Spleen (tissue), 11 donors: ENCODE results near the gene KDR. TPM values are rescaled to one million over a fixed set of nuclear protein-coding genes. Genes with fewer than 3 reads are reported as not detected.

Source experiments
- DNase-seq: peaks from one replicate; pipeline ENCODE4 v3.0.0-alpha.2; 2020
- H3K27ac ChIP-seq, 8 donors: fragments of 200-600 bp; sonication (generic) in 7 of 8; 1 replicate in 4 of 8; 2 replicates in 4 of 8; pipeline versions ENCODE4 v1.5.0 to v1.8.0; 2016 to 2021; ENCODE audit warnings: inconsistent platforms in 4 of 8, mild to moderate bottlenecking in 4 of 8, moderate library complexity in 1 of 8
- H3K27me3 ChIP-seq, 7 donors: fragments of 200-600 bp; sonication (generic) in 6 of 7; replicated peaks in 1 of 7; 1 replicate in 4 of 7; 2 replicates in 3 of 7; pipeline versions ENCODE4 v1.5.0 to v1.8.0; 2016 to 2021; ENCODE audit warnings: inconsistent platforms in 3 of 7, mild to moderate bottlenecking in 1 of 7
- H3K36me3 ChIP-seq, 6 donors: fragments of 200-600 bp; sonication (generic) in 5 of 6; 1 replicate in 4 of 6; 2 replicates in 2 of 6; pipeline versions ENCODE4 v1.5.0 to v1.8.0; 2016 to 2021; ENCODE audit warnings: inconsistent platforms in 2 of 6
- H3K4me1 ChIP-seq, 6 donors: fragments of 200-600 bp; sonication (generic) in 5 of 6; 1 replicate in 3 of 6; 2 replicates in 3 of 6; pipeline versions ENCODE4 v1.5.0 to v1.8.0; 2016 to 2021; ENCODE audit warnings: inconsistent platforms in 3 of 6
- H3K4me3 ChIP-seq, 8 donors: fragments of 200-600 bp; sonication (generic) in 7 of 8; 1 replicate in 4 of 8; 2 replicates in 4 of 8; pipeline versions ENCODE4 v1.5.0 to v1.8.0; 2016 to 2021; ENCODE audit warnings: inconsistent platforms in 4 of 8, mild to moderate bottlenecking in 4 of 8, moderate library complexity in 2 of 8
- H3K9me3 ChIP-seq, 8 donors: fragments of 200-600 bp; sonication (generic) in 7 of 8; 1 replicate in 4 of 8; 2 replicates in 4 of 8; pipeline versions ENCODE4 v1.5.0 to v1.8.0; 2016 to 2021; ENCODE audit warnings: inconsistent platforms in 4 of 8
- CTCF ChIP-seq, 11 experiments: fragments of 200-600 bp in 7 of 11; fragments of 450-650 bp in 4 of 11; sonication (generic) in 4 of 11; IDR thresholded peaks in 8 of 11; conservative IDR thresholded peaks in 3 of 11; 1 replicate in 7 of 11; 2 replicates in 4 of 11; pipeline versions ENCODE4 v1.4.0 to v1.8.0; 2016 to 2021; ENCODE audit warnings: antibody characterized with exemption in 11 of 11, inconsistent platforms in 4 of 11, mild to moderate bottlenecking in 1 of 11
- POLR2A ChIP-seq, 3 donors: fragments of 450-650 bp; IDR thresholded peaks; one replicate each; pipeline ENCODE4 v1.5.1; 2017; ENCODE audit warnings: antibody characterized with exemption in 3 of 3, mild to moderate bottlenecking in 1 of 3
- POLR2AphosphoS5 ChIP-seq, 3 donors: sonication (generic); formaldehyde crosslinking; IDR thresholded peaks; one replicate each; pipeline ENCODE4 v1.5.1; 2017; ENCODE audit warnings: antibody characterized with exemption in 3 of 3
- WGBS, 5 donors: extraction: QIAGEN DNeasy Blood & Tissue Kit in 3 of 5; methylation state at CpG; one replicate each; pipeline versions ENCODE4 v1.1.5 to v1.1.7; 2013 to 2018; 5-methylcytosine and 5-hydroxymethylcytosine counted together
- intact Hi-C: fragments of 100-400 bp; cut with DNase I; formaldehyde crosslinking; loops from one replicate; pipeline ENCODE4 v1.15.0; 2023; ENCODE audit warnings: low total_unique reads
- polyA plus RNA-seq, 3 donors: library from polyadenylated mRNA; stranded (reverse); fragments of 200-250 nt; gene quantifications; one replicate each; pipeline ENCODE4 v1.2.1, GENCODE V29; 2013
- total RNA-seq, 7 donors: library from RNA; depleted of rRNA in 3 of 7; stranded (reverse); fragments of >200 nt in 3 of 7; fragmentation: NEBNext Ultra II Directional in 4 of 7; extraction: Animal tissue kit (Norgen Biotek cat#: 25700) in 4 of 7; gene quantifications; one replicate each; pipeline versions ENCODE4 v1.1.0 to v1.2.1, GENCODE V29; 2016 to 2021
- donor health status: healthy with polysubstance abuse.
- donor health status: DM: no; HTN: no; CAD: no; lungs with moderate emphysema.
- donor health status: DM: no; HTN: no; CAD: no.
- donor health status: Bipolar disorder and iron deficiency.
- donor health status: healthy.
- donor health status: DM: no; HTN: no; CAD: no.
- donor health status: DM: yes; HTN: yes; CAD: no.

Gene KDR
- total and polyA plus RNA-seq, 10 donors, result 1.2 to 25.0 (median 19.0) TPM

- Histone ChIP-seq H3K36me3 (no peaks in the 10 kb centered on the region), H3K27ac (peak overlapping the region in 2 of 8 donors; percentile 15 to 16), H3K4me3 (peak overlapping the region in 6 of 8 donors; percentile 10 to 59 (median 32)), H3K9me3 (peaks cover 0 to 6% (median 0%) of the 10 kb centered on the region in 8 donors), H3K27me3 (peaks cover 0 to 55% (median 41%) of the 10 kb centered on the region in 7 donors), H3K4me1 (peaks cover 0 to 20% (median 11%) of the 10 kb centered on the region in 6 donors)
- intact Hi-C loops, result no loop called here
- WGBS, 5 donors, result 18 to 28% (median 20%) methylated on average over 26 to 34 of the region's 34 CpGs
- TF ChIP-seq CTCF (IDR thresholded peaks at IDR 0.05 in 8 of 11, conservative IDR thresholded peaks at IDR 0.05 in 3 of 11) (no peak), POLR2AphosphoS5 (IDR thresholded peaks at IDR 0.05) (no peak), POLR2A (IDR thresholded peaks at IDR 0.05) (no peak)
- no peak for DNase-seq
These were observed 896 bp downstream of the KDR start for GRCh38 chr4:55124322-55125076.

- no peak for TF ChIP-seq POLR2AphosphoS5 (IDR thresholded peaks at IDR 0.05)
- no peak for TF ChIP-seq CTCF (IDR thresholded peaks at IDR 0.05 in 8 of 11, conservative IDR thresholded peaks at IDR 0.05 in 3 of 11)
- TF ChIP-seq POLR2A (IDR thresholded peaks at IDR 0.05), result no peak
- Histone ChIP-seq H3K36me3 (no peaks in the 10 kb centered on the region), H3K4me1 (peaks cover 0 to 21% (median 11%) of the 10 kb centered on the region in 6 donors), H3K27me3 (peaks cover 0 to 57% (median 41%) of the 10 kb centered on the region in 7 donors), H3K27ac (no peak overlapping the region), H3K4me3 (peak overlapping the region in 3 of 8 donors; percentile 34 to 59 (median 36)), H3K9me3 (peaks cover 0 to 6% (median 0%) of the 10 kb centered on the region in 8 donors)
- intact Hi-C loops, result no loop called here
- WGBS, 5 donors, result 62 to 83% (median 74%) methylated on average over 6 of the region's 6 CpGs
- no peak for DNase-seq
These were observed 1.6 kb downstream of the KDR start for GRCh38 chr4:55123791-55124190.

- H3K9me3 ChIP-seq, result no peaks in the 10 kb centered on the region
- TF ChIP-seq CTCF (IDR thresholded peaks at IDR 0.05 in 8 of 11, conservative IDR thresholded peaks at IDR 0.05 in 3 of 11) (no peak), POLR2A (IDR thresholded peaks at IDR 0.05) (no peak)
- H3K27me3 ChIP-seq, result peaks cover 0 to 51% (median 37%) of the 10 kb centered on the region in 7 donors
- WGBS, 5 donors, result 75 to 91% (median 84%) methylated on average over 2 of the region's 2 CpGs
- intact Hi-C loops, result no loop called here
- no peak overlapping the region for H3K27ac ChIP-seq
- H3K4me3 ChIP-seq, result no peak overlapping the region
- DNase-seq, result no peak
- no peaks in the 10 kb centered on the region for H3K36me3 ChIP-seq
- peaks cover 0 to 31% (median 11%) of the 10 kb centered on the region in 6 donors for H3K4me1 ChIP-seq
These were observed 3.2 kb downstream of the KDR start for GRCh38 chr4:55122235-55122634.

- Histone ChIP-seq H3K4me3 (no peak overlapping the region), H3K36me3 (no peaks in the 10 kb centered on the region), H3K27ac (peak overlapping the region in 1 of 8 donors; percentile 30), H3K4me1 (peaks cover 0 to 28% (median 11%) of the 10 kb centered on the region in 6 donors), H3K27me3 (peaks cover 0 to 47% (median 27%) of the 10 kb centered on the region in 7 donors), H3K9me3 (no peaks in the 10 kb centered on the region)
- WGBS, 5 donors, result 54 to 65% (median 63%) methylated on average over 4 of the region's 4 CpGs
- DNase-seq, result no peak
- intact Hi-C loops, result no loop called here
- TF ChIP-seq POLR2A (IDR thresholded peaks at IDR 0.05) (no peak), POLR2AphosphoS5 (IDR thresholded peaks at IDR 0.05) (peak in 1 of 3 donors; percentile 43)
These were observed 4.1 kb downstream of the KDR start for GRCh38 chr4:55121246-55121645.
